PC-3 (cell line): ENCODE data around the gene SP140L.

Experiments used
- EZH2 ChIP-seq: fragments of 300-600 bp; sonication (generic); IDR thresholded peaks from one replicate; pipeline ENCODE4 v1.6.1; 2017; ENCODE audit warnings: antibody characterized with exemption, mild to moderate bottlenecking, low read length; ENCODE audit not compliant: unreplicated experiment
- EZH2phosphoT487 ChIP-seq: fragments of 300-600 bp; sonication (generic); IDR thresholded peaks from 2 replicates; pipeline ENCODE4 v1.6.1; 2018; ENCODE audit warnings: mild to moderate bottlenecking, antibody characterized with exemption, low read length, borderline replicate concordance
- TF ChIP-seq, protein P1 (sequence below): fragments of 300-600 bp; sonication (generic); conservative IDR thresholded peaks from 2 replicates; pipeline ENCODE4 v1.5.1; 2017; ENCODE audit warnings: antibody characterized with exemption, low read depth, mild to moderate bottlenecking, low read length

DNA sequence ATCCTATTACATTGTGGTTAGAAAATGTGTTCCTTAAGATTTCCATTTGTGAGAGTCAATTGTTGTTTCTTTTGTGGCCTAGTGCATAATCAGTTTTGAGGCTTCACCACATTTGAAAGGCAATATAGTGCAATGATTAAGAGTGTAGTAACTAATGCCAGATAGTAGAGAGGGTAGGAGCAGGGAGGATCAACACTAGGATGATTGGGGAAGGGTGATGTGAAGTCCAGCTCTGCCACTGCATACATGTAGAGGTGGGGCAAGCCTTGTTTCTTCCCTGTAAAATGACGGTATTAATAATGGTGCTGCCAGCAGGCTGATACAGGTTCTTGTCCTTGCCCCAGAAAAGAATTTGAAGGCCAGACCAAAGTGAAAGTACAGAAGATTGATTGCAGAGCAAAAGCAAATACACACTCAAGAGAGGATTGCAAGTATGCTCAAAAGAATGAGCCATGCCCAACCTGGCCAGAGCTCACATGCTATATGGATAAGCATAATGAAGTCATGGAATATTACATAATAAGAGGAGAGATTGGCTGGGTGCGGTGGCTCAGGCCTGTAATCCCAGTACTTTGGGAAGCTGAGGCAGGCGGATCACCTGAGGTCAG is 97.0 kb downstream of the SP140L start:
- TF ChIP-seq, protein P1, sequence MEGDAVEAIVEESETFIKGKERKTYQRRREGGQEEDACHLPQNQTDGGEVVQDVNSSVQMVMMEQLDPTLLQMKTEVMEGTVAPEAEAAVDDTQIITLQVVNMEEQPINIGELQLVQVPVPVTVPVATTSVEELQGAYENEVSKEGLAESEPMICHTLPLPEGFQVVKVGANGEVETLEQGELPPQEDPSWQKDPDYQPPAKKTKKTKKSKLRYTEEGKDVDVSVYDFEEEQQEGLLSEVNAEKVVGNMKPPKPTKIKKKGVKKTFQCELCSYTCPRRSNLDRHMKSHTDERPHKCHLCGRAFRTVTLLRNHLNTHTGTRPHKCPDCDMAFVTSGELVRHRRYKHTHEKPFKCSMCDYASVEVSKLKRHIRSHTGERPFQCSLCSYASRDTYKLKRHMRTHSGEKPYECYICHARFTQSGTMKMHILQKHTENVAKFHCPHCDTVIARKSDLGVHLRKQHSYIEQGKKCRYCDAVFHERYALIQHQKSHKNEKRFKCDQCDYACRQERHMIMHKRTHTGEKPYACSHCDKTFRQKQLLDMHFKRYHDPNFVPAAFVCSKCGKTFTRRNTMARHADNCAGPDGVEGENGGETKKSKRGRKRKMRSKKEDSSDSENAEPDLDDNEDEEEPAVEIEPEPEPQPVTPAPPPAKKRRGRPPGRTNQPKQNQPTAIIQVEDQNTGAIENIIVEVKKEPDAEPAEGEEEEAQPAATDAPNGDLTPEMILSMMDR: no peak
- TF ChIP-seq EZH2 (no peak), EZH2phosphoT487 (no peak)
